GM21717 (cell line): ENCODE data around the gene ACOT7.

Source experiments
- ATAC-seq: cut with Tn5 transposase; IDR thresholded peaks from one replicate; pipeline ENCODE4 v1.9.1; 2021; ENCODE audit warnings: mild to moderate bottlenecking, moderate library complexity; ENCODE audit not compliant: unreplicated experiment

Gene ACOT7

DNA sequence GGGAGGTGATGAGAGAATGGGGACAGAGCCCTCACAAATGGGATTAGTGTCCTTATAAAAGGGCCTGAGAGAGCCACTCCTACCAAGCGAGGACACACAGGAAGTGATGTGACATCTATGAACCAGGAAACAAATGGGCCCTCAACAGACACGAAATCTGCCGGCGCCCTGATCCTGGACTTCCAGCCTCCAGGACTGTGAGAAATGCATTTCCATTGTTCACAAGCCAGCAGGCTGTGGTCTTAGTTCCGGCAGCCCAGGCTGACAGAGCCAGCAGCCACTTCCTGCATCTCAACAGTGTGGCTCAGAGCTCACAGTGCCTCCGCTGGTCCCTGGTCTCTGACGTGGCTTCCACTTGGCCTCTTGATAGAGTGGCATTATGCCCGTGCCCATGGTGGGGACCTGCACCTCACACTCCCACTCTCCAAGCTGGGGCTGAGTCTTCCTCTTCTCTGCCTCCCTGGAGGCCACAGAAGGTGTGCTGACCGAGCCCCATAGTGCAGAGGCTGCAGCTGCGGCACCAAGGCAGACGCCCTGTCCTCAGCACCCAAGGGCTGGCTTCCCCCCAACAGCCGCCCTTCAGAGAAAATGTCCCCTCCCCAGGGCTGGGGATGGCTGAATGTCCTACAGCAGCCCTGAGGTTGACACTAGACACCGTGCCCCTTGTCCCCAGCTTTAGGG, 44.9 kb downstream of the ACOT7 start:
- no peak for ATAC-seq

DNA sequence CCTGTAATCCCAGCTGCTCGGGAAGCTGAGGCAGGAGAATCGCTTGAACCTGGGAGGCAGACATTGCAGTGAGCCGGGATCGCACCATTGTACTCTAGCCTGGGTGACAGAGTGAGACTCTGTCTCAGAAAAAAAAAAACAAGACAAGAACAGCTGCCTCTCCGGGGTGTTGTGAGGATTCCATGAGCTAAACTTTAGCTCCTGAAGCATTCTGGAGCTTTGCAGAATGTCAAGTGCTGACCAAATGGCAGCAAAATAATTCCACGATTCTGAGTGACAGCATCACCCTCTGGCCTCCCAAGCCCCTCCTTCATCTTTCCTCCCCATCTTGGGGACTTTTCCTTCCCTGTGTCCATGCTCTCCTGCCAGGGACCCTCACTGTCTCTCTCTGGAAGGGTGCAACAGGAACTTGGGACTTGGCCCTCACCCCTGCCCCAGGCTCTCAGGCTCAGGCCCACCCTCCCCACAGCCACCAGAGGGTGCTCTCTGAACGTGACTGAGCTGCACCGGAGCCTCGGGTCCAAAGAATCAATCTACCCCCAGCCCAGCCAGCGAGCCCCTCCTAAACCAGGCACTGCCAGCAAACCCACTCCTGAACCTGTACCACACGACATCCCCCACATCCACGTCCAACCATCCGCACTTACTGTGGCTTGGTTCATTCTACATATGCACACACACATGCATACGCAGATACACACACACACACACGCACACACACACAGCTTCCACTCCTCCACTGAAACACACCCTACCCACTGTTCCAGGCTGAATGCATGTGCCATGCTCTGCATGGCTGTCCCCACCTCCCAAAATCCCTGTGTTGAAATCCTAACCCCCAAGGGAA, 45.7 kb downstream of the ACOT7 start:
- ATAC-seq: no peak

DNA sequence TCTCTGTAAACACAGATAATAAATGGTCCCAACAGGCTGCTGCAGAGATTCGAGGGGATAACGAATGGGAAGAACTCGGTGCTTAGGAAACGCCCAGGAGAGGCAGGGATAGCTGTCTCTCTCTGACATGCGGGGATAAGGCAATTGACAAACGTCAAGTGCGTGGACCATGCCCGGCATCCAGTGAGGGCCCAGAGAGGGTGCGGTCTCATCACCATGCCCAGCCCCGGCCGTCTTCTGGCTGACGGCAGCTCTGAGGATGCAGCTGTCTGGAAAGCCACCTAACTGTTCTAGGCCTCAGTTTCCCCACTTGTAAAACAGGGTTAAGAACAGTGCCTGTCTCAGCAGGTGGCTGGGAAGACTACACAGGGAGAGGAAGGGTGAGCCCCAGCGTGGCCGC, 48.1 kb downstream of the ACOT7 start:
- ATAC-seq: no peak

DNA sequence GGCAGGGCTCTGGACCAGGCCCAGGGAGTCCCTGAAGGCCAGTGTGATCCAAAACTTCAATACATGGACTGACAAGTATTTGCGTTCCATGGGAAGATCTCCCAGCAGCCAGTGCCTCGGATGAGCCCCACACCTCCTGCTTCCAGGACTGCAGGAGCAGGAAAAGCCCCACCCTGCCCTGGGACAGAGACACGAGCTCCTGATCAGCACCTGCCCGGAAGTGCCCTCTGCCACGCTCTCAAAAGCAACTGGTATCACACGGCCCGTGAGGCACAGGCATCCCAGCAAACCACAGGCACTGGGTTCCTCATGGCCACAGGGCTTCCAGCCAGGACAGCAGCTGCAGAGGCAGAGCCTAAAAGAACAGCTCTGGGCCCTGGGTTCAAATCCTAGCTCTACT, 48.6 kb downstream of the ACOT7 start:
- ATAC-seq: no peak

DNA sequence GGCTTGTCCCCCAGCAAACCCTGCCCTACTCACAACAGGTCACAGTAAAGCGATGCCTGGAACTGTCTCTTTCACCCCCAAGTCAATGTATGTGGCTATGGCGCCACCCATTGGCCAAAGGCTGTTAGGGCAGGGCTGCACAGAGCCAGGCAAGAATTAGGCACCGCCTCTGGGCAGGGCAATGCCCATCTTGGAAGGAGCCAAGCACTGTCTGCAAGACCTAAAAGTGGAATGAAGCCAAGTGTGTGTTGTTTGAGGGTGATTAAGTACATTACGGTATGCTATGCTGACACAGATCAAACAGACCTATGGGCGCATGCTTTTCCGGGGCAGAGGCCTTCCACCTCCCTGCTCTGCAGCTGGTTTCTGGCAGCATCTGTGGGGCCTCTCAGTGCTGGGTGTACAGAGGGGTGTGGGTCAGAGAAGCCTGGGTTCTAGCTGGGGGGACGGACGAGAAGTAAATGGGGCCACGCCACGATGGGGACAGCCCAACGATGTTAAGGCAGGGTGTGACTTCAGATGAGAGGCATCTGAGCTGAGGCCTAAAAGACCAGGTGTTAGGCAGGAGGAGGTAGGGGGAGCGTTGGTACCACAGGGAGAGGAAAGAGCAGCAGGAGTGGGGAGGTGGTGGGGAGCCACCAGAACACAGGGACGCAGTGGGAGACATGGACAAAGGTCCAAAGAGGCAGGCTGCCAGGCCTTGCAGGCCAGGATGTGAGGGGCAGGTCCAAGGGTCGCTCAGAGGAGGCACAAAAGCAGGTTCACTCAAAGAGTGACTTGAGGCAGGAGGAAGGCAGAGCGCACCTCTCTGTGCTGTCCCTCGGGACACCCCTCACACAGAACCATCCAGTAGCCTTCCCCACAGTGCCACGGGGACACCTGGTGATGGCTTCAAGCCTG, 49.8 kb downstream of the ACOT7 start:
- no peak for ATAC-seq

DNA sequence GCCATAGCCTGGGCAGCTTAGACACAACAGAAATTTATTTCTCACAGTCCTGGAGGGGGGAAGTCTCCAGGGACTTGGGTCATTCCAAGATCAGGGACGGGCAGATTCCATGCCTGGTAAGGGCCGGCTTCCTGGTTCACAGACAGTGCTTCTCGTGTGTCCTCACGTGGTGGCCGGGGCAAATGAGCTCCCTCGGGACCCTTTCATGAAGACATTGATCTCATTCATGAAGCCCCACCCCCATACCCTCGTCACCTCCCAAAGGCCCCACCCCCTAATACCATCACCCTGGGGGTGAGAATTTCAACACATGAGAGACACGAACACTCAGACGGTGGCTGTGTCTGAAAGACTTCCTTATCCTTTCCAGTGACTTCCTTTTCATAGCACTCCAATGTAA, 51.5 kb downstream of the ACOT7 start:
- no peak for ATAC-seq

DNA sequence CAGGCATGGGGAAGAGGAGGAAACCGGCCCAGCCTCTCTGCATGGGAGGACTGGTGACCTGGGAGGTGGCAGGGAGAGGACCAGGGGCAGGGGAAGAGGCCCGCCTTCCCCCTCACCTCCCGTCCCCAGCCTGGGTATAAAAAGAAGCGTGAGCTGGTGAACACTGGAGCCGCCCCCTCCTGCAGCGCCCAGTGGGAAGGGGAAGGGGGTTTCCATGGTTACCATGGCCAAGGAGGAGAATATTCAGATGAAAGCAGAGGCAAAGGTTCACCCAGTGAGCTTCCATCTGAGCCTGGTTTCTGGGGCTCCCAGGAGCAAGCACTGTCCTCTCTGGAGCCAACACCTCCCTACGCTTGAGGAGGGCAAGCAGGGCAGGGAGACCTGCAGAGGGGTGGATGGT, 54.9 kb downstream of the ACOT7 start:
- ATAC-seq: no peak

DNA sequence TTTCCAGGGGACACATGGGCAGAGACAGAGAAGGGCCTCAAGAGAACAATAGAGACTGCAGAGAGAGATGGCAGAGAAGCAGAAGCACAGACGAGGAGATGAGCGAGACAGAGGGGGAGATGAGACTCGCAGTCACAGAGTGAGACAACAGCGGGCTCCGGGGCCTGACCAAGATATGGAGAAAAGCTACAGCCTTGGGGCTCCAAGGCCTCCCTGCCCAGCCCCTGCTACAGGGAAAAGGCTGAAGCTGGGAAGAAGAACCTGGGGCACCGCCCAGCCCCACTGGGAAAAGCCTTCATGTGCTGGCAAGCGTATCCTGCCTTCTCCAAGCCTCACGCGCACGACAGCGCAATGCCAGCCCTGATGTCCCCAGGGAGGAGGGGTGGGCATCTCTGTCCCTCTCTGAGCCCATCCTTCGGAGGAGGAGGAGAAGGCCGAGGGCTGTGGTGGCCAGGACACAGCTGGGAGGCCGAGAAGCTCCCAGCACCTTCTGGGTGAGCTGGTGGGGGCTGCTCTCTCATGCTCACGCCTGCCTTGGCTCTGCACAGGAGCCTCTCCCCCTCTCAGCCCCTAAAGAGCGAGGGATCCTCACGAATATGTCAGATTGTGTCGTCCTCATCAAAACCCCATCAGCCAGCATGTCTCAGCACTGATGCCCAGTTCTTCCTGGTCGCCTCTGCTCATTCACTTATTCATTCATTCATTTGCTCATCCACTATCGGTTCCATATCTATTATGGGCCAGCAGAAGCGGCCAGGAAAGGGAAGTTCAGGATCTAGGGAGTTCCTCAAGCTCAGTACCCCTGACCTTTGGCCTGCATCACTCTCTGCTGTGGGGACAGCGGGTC, 56.6 kb downstream of the ACOT7 start:
- no peak for ATAC-seq

DNA sequence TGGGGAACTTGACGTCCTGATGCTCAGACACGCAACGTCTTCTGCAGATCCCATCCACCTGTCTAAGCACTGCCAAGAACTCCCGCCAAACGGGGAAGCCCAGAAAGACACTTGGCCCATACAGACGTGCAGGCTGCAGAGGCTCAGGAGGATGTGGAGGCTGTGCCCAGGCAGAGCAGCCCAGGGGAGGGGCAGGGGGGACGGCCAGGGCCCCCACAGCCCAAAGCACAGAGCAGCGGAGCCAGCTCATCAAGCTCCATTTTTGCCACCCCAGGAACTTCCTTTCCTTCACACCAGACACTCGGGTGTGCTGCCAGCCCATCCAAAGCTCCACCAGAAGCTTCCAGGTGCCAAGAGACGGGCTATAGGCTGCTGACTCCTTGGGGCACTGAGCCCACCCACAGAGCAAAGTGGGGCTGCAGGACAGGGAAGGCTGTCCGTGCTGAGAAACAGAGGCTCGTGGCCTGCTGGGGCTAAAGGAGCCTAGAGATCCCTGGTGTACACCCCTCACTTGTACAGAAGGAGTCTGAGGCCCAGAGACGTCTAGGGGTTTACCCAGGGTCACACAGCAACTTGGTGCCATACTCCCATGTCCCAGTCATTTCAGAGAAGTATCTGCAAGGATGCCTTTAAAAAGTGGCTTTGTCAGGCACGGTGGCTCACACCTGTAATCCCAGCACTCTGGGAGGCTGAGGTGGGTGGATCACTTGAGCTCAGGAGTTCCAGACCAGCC, 59.1 kb downstream of the ACOT7 start:
- ATAC-seq: no peak

DNA sequence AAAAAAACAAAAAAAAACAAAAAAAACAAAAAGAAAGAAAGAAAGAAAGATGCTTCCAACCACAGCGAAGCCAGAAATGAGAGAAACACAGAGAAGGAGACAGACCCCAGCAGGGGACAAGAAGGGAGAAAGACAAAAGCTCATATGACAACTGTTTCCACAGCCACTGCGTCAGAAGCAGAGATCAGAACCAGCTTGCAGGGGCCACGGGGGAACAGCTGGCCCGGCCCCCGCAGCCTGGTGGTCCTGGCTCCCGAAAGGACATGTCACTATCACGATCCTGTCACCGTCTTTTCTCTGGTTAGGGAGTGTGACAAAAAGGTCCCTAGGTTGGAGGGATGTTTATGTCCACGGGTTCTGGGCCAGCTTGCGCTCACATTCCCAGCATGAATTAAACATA, 60.7 kb downstream of the ACOT7 start:
- ATAC-seq: no peak

DNA sequence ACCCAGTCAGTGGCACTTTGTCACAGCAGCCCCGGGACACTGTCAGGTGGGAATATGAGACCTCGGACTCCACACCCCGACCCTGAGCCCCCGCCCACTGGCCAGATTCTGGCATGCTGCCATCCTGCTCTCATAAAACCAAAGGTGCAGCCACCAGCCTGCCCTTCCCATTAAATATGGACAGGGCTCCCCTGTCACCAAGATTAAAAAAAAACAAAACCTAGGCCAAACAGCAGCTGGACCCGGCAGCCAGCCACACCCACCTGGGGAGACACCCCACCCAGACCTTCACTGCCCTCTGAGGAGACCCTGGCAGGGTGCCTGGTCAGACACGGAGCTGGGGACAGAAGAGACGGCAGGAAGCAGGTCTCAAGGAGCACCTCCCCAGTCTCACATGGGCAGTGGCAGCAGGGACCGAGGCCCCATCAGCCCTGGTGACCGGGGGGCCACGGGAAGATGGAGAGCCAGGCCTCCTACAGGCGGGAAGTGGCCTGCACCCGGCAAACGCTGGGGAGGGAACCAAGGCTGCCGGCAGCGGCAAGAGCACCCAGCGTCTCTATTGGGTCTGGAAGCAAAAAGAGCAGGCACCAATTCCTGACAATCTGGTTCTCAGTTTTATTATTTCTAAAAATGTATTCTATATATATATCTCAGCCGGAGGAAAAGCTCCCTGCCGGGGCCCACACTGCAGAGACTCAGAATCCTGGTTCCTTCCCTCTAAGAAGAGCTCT, 61.9 kb downstream of the ACOT7 start:
- ATAC-seq: no peak

DNA sequence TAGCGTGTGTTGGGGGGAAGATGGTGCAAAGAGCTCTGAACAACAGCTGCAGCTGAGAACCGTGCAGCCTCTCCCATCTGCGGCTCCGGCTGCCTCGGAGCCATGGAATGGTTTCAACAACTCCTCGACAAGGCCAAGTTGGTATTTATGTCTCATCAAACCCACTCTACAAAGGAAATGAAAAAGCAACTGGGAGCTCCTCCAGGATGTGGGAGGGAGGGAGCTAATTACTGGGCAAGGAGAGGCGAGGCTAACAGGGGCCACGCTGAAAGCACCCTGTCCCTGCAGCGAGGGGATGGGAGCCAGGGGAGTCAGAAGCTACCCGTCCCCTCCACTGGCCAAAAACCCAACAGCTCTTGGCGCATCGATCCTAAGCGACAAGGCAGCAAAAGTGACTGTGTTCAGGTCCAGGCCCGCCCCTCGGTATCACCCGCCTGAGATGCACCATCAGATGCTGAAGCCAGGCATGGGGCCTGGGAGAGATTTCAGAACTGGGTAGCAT, 63.1 kb downstream of the ACOT7 start:
- ATAC-seq: no peak

DNA sequence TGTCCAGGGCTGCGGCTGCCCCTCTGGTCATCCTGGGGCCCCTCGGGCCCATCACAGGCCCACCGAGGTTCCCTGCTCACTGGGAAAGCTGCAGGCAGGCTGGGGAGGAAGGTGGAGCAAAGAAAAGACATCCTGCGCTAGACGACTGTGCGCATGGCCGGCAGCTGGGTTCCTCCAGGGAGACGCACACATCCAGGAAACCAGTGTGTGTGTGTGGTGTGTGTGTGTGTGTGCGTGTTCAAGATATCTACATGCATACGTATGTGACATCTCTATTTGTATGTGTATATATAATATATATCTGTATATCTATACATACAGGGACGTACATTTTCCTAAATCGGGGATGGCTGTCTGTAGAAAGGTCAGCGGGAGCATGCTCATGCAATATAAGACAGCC, 63.7 kb downstream of the ACOT7 start:
- no peak for ATAC-seq

DNA sequence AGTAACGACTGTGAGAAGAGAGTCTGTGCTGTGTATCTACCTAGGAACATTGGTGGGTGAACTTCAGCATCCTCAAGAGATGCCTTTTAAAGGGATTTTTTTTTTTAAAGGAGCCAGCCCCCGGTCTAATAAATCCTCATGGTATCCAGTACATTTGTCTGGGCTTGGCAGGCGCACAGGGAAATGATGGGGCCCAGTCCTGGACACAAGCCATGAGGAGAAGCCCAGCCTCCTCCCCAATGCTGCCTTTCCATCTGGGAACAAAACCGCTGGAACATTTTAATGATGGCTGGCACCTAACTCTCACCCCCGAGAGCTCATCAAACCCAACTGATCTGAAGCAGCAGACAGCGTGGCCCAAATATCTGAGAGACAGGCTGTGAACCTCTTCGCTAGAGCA, 64.2 kb downstream of the ACOT7 start:
- no peak for ATAC-seq

DNA sequence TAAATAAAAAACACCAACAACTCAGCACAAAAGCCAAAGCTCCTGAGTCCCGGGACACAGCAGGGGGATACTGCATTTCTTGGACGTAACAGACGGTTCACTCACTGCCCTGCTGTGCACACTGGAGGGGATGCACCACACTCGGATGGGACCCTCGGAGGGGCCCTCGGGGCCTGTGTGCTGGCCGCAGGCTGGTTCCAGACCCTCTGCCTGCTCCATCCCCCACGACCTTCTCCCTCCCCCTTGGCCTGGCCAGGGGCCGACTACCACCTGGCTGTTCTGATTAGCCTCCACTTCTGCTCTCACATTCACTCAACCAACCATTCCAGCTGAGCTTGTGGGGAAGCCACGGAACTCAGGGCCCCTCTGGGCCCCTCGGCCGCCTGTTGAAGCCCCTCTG, 64.9 kb downstream of the ACOT7 start:
- ATAC-seq: no peak

DNA sequence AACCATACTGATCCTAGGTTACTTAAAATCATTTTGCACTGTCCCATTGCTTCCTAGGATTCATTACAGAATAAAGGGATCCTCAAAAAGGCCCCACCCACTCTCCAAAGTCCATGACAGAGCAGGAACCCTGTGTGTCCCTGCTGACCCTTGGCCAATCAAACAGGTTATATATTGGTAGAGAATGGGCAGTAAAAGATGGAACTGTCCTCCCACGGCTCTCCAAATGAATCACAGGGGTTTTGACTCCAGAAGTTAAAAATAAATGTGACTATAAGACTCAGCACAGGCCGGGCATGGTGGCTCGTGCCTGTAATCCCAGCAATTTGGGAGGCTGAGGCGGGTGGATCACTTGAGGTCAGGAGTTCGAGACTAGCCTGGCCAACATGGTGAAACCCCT, 65.5 kb downstream of the ACOT7 start:
- ATAC-seq: no peak

DNA sequence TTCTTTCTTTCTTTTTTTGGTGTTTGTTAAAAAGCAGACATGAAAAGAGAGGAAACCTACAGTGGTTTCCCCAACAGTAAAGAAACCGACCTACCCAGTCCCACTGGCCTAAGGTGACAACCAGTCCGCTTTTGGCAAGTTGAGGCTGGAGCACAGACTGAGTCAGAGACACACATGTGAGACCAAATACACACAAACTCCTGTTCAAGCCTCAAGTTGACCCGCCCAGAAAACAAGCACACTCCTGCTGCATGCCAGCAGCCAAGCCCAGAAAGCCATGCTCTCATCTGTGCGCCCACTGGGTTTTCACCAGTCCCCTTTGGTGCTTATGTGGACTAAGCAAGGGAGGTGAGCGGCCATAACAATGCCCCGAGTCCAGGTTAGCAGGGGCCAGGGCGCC, 68.1 kb downstream of the ACOT7 start:
- no peak for ATAC-seq

DNA sequence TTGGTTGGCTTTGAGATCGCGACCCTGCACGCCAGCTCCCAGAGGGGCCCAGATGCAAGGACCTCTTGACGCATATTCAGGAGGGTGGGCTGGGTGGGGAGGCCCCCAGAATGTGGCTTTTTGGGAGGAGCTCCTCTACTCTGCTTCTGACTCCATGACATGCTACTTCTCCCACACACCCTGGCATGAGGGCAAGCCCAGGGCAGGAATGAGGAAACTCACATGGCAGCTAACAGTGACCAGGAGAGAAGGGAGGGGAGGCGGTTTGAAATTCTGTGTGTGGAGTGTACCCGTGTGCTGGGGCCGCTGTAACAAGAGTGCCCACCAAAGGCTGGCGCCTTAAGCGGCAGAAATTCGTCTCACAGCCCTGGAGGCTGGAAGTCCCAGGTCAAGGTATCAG, 71.4 kb downstream of the ACOT7 start:
- ATAC-seq: no peak

DNA sequence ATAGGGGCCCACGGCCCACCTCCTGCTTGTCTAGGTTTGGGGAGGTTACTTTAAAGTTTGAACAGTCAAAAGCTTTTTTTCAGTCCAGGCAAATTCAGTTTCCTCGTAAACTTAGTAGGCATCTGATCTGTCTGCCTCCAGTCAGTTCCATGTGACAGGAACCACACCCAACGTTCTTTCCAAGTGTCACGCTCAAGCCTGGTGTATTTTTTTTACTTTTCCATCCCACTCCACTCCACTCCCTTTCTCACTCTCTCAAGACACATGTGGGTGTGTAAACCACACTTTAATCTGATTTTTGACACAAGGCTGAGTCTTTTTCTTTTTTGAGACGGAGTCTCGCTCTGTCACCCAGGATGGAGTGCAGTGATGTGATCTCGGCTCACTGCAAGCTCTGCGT, 72.4 kb downstream of the ACOT7 start:
- no peak for ATAC-seq
